ENCODE results near the gene PABPN1L.

PABPN1L gene, protein sequence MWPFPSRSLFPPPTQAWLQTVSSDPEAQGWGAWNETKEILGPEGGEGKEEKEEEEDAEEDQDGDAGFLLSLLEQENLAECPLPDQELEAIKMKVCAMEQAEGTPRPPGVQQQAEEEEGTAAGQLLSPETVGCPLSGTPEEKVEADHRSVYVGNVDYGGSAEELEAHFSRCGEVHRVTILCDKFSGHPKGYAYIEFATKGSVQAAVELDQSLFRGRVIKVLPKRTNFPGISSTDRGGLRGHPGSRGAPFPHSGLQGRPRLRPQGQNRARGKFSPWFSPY

DNA sequence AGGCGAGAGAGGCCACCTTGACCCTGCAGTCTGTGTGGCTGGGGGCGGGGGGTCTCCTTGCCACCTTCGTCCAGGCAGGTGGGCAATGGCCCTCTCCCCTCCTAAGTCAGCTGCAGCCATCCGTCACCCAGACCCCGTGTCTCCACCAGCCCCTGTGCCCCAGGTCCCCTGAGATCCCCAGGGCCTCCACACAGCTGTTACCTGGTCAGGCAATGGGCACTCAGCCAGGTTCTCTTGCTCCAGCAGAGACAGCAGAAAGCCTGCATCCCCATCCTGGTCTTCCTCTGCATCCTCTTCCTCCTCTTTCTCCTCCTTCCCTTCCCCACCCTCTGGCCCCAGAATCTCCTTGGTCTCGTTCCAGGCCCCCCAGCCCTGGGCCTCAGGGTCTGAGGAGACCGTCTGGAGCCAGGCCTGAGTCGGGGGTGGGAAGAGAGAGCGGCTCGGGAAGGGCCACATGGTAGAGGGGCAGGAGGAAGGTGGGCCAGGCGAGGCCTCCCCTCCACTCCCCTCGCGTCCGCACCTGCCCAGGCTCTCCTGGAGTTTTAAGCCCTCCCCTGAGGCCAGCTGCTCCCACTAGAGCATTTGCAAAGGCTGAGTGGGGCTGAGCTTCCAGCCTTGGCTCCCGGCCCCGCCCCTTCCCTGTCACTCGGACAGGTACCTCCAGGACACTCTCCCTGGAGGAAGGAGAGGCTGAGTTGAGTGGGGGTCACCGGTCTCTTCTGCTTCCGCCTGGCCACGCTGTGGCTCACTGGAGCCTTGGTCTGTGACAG lies at the start of gene PABPN1L:
Gene PABPN1L (minus strand): TSS at position 510 of the 770 bp plus-strand sequence. CDS start 54 bp downstream, at position 456.
- DNase-seq, result peak; percentile 19

- DNase-seq, result no peak
These were observed 49.3 kb upstream of the PABPN1L start for GRCh38 chr16:88915639-88916327.

DNA sequence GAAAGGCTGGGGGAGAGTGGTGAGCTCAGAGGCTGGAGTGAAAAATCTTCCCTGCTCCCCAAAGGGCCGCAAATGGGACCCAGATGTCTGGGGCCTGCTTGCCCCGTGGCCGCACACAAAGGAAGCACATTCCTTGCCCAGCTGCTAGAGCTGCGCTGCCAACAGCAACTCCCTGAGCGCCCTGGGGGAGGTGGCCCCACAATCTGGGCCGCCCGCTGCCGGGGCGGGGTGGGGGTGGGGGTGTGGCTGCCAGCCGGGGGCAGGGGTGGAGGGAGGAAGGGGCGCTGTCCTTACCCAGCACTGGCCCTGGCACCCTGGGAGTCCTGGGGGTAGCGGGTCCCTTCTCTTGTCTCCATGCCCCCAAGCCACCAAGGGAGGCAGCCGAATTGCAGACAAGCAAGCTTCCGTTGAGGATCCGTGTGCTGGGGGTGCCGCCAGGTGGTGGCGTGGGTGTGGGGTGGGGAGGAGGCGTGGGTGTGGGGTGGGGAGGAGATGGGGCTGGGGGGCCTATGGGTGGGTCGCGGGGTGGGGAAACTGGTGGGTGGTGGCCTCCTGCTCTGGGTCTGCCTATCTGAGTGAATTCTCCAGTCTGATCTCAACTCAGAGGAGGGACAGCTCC lies 48.4 kb upstream of the PABPN1L start:
- no peak for DNase-seq

- DNase-seq, result no peak
These were observed 47.4 kb upstream of the PABPN1L start for GRCh38 chr16:88913870-88914269.

GRCh38 chr16:88913001-88913612 lies 46.6 kb upstream of the PABPN1L start:
- DNase-seq, result no peak

GRCh38 chr16:88912556-88912955 lies 46.1 kb upstream of the PABPN1L start:
- DNase-seq, result no peak

DNA sequence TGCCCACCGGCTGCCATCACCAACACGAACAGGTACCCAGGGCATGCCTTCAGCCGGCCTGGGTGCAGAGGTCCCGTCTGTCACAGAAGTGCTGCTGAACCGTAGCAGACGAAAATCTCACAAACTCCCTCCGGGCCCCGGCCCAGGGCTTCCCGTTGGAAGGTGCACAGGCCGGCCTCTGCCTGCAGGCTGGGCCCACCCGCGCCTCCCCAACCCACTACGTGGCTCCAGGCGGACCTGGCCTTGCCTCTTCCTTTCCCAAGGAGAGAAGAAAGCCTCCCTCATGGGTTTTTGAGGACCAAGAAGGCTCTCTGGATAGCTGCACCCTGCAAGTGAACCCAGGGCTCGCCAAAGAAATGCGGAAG lies 45.5 kb upstream of the PABPN1L start:
- DNase-seq, result no peak

GRCh38 chr16:88911136-88911945 lies 44.9 kb upstream of the PABPN1L start:
- DNase-seq, result peak; percentile 87

- DNase-seq, result peak; percentile 87
These were observed 44.0 kb upstream of the PABPN1L start for GRCh38 chr16:88910284-88911135.

DNA sequence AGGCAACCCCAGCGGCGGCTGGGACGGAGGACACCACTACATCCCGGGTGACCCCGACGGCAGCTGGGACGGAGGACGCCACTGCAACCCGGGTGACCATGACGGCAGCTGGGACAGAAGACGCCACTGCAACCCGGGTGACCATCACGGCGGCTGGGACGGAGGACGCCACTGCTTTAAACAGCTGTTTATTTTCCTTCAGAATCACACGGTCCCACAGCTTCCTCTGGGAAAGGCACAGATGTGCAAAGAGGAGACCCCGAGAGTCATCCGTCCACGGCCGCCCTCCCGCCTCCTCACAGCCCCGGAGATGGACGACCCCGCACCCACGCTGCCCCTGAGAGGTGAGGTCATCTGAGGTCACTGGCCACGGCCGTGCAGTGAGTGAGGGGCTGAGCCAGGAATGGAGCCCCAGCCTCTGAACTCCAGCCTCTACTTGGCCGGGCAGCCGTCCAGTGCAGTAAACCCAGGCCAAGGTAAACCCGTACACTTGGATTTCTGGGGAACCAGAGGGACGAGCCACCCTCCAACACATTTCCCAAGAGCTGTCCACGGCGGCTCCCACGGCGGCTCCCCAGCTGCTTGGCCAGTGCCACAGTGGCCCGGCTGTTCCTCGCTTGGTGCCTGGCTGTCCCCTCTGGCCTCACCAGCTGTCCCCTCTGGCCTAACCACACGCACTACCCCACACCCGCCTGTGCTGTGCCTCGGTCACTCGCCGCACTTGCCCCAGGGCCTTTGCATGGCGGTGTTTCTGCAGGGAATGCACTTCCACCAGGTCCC lies 43.2 kb upstream of the PABPN1L start:
- DNase-seq, result no peak

DNA sequence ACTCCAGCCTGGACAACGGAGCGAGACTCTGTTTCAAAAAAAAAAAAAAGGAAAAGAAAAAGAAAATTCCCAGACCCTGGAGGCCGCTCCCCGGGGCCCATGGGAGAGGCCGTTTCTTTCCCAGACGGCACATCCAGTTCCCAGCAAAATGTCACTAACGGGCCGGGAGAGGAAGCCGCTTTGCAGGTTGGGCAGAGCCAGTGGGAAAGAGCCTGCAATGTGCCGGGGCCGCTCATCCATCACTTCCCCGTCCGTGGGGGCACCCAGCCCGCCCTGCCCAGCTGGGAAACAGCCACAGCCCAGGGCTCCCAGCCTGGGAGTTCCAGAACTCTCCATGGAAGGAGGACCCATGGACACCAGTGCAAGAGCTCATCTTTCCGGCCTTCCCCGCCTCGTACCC lies 41.8 kb upstream of the PABPN1L start:
- no peak for DNase-seq

DNA sequence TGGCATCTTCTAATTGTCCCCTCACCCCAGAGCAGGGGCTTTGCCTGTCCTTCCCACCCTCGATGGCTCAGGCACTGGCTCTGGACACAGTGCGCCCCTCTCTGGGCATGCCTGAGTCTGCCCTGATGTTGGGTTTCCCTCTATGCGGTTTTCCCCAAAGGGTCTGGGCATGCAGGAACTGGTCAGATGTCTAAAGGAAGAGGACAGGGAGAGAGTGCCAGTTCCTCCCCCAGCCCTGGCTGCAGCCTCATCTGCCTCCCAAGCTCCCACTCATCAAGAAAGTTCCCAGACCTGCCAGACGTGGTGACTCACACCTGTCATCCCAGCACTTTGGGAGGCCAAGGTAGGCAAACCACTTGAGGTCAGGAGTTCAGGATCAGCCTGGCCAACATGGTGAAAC lies 41.3 kb upstream of the PABPN1L start:
- no peak for DNase-seq

GRCh38 chr16:88906535-88907105 lies 40.2 kb upstream of the PABPN1L start:
- no peak for DNase-seq

DNA sequence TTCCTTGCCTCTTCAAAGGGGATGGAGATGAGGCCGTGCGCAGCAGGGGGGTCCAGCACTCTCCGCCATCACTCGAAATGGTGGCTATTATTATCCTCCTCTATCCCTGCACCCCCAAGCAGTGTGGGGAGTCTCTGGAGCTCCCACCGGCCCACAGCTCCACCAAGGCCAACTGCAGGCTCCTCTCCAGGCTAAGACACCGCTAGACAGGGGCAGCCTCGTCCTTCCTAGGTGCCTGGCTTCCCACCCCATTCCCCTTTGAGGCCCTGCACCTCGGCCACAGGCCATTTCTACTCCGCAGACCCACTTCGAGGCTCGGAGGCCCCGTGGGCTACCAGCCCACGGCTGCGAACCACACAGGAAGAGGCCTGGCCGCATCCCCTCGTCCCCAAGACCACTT lies 39.6 kb upstream of the PABPN1L start:
- DNase-seq, result no peak

GRCh38 chr16:88905563-88905962 lies 39.1 kb upstream of the PABPN1L start:
- DNase-seq, result no peak

DNA sequence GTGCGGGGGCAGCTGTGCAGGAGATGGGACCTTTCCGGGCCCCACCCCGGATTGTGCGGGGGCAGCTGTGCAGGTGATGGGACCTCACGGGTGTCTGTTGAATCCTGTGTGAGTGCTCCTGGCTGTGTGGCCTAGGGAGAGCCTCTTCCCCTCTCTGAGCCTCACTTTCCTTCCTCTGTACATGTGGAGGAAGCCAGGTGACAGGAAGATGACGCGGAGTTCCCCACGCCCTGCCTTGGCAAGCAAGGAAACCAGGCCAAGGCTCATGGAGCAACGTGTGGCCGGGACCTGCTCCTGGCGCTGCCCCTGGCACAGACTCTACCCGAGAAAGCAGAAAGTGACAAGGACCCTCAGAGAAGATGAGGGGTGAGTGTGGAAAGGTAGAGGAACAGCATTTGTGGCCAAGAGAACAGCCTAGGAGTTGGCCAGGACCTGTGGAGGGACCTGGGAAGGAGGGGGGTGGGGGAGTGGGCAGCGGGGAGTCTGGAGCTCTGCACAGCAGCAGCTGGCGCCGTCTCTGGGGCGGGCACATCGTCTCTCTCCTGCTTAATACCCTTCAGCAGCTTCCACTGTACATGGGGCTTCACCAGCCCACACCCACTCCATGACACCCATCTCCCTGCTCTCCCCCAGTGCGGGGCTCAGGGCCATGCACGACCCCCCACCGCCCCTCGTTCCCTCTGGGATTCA lies 38.4 kb upstream of the PABPN1L start:
- no peak for DNase-seq

DNA sequence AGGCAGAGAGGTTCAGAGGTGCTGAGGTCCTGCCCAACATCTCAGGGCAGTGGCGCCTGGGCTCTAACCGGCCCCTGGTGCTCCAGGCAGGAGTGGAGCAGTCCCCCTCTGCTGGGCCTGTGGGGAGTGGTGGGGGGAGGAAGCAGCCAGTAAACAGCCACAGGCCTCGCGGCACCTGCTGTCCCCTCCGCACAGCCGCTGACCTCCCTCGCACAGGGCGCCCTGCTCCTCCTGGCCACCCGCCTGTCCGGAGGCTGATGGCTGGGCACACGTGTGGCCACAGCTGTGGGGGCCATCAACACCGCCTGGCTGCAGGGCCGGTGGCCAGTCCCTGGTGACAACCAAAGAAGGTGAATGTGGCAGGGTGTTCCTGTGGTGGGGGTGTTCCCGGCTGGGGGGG lies 36.8 kb upstream of the PABPN1L start:
- no peak for DNase-seq

DNA sequence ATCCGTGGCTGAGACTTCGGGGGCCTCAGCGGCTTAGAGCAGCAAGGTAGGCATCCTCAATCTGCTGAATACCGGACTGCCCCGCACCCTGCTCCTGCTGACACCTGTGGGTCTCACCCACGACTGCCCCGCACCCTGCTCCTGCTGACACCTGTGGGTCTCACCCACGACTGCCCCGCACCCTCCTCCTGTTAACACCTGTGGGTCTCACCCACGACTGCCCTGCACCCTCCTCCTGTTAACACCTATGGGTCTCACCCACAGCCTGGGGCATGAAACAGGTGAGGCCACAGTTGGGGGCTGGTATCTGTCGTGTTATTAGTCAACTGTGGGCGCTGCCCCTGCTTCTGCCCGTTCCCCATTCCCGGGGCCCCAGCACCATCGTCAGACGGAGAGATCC lies 36.3 kb upstream of the PABPN1L start:
- DNase-seq, result no peak

DNA sequence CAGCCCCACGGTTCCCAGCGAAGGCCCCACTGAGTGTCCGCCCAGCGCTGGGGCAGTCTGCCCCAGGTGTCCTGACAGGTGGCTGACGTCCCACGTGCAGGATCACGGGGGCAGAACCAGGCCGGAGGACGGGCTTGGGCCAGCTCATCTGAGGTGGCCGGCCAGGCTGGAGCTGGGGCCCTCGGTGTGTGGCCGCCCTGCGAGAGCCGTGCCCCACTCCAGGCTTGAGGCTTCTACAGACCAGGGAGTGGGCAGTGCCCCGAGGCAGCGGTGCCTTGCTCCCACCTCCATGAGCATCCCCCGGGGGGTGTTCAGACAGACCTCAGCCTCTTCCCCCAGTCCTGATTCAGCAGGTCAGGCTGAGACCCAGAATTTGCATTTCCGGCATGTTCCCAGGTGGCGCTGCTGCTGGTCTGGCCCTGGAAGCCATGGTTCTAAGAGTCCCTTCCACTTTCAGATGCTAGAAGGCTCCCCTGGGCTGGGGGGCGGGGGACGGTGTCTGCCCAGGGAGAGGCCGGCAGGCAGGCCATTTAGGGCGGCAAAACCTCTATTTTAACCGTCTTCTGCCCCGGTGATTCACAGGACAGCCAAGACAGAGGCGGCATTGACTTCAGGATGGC lies 35.4 kb upstream of the PABPN1L start:
- DNase-seq, result no peak
